GM19397 (cell line): ENCODE data around the gene DYNC2I2.
"Not testable (repeated sequence)": the region's sequence is repeated elsewhere in the genome, so short reads cannot be mapped to it uniquely, and the experiment has no call there.

Experiments used
- ATAC-seq: cut with Tn5 transposase; IDR thresholded peaks from one replicate; pipeline ENCODE4 v1.9.1; 2021; ENCODE audit warnings: mild to moderate bottlenecking, moderate library complexity; ENCODE audit not compliant: unreplicated experiment

DYNC2I2 gene

DNA sequence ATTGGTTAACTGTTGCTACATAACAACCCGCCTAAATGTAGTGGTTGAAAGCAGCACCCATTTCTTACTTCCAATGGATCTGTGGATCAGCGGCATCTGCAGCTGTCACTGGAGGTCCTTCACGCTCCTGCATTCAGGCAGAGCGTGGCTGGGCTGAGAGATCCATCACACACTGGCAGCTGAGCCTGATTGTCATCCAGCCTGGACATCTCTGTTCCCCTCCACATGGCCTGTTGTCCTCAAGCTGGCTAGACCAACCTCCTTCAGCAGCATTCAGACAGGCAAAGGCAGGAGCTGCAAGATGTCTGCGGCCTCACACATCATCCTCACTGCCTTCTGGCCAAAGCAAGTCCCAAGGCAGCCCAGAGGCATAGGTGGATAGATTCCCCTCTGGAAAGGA, 36.9 kb downstream of the DYNC2I2 start:
- no peak for ATAC-seq

DNA sequence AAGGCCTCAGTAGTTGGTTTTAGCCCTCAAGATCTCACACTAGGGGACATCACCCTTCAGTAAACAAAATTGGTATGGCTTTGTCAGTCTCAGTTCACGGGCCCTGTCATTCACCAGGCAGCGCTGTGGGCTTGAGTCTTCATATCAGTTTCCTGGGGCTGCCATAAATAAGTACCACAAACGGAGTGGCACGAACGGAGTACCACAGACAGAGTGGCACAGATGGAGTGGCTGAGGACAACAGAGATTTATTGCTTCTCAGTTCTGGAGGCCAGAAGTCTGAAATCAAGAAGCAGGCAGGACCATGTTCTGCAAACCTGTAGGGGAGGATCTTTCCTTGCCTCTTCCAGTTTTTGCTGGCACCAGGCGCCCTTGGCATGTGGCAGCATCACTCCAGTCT, 37.5 kb downstream of the DYNC2I2 start:
- ATAC-seq, result no peak

DNA sequence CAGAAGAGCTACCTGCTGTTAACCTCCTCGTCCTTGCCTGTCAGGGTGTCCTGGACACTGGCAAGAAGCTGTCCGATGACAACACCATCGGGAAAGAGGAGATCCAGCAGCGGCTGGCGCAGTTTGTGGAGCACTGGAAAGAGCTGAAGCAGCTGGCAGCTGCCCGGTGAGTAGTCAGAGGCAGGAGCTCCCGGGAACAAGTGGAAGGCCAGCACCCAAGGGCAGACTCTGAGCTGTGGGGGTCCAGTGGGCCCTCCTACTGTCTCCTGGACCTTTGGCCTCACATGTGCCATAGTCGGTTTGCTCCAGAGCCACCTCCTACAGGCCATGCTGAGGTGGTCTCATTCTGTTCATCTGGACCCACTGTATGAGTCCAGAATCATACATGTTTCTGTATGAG, 38.7 kb downstream of the DYNC2I2 start:
- ATAC-seq, result no peak

DNA sequence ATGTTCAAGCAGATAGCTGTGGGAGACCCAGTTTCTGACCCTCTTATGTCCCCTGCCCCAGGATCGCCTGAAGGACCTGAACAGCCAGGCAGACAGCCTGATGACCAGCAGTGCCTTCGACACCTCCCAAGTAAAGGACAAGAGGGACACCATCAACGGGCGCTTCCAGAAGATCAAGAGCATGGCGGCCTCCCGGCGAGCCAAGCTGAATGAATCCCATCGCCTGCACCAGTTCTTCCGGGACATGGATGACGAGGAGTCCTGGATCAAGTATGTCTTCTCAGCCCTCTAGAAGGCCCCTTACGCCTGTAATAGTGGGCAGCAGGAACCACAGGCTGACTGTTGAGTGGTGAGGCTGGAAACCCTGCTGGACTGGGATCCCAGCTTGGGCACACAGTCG, 41.1 kb downstream of the DYNC2I2 start:
- no peak for ATAC-seq

DNA sequence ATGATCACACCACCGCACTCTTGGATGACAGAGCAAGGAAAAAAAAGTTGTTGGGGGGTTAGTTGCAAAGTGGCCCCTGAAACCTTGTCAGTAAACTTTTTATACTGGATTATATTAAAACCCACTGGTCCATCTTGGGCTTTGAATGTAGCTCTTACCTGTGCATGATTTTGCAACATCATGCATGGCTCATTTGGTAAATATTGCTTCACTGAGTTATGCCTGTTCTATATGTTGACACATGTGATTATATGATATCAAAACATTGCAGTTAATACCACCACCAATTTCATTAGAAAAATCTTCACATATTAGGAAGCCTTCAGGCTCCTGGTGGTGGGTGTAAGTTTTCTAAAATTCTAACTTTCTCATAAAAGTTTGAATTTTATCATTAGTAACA, 41.9 kb downstream of the DYNC2I2 start:
- ATAC-seq, result no peak

DNA sequence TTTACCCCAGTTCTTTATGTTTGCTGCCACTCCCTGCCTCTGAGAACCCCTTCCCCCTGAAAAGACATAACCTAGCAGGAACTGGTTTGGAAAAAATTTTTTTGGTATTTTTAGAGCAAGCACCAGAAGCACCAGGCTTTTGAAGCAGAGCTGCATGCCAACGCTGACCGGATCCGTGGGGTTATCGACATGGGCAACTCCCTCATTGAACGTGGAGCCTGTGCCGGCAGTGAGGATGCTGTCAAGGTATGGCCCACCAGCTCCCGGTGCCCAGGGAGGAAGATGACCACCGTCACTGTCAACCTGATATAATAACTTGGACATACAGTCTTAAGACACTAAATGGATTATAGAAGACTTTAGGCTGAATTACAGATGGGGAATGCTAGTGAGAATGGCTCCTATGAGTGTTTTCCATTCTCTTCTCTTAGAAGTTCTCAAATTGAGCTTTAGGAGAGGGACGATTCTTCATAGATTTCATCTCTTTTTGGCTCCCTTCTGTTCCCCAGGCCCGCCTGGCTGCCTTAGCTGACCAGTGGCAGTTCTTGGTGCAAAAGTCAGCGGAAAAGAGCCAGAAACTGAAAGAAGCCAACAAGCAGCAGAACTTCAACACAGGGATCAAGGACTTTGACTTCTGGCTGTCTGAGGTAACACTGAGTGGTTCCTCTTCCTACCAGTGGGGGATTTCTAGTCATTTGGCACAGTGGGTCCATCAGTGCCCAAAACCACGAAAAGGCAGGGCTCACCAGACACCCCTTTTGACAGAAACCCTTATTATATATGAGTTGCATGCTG, 44.9 kb downstream of the DYNC2I2 start:
- no peak for ATAC-seq

DNA sequence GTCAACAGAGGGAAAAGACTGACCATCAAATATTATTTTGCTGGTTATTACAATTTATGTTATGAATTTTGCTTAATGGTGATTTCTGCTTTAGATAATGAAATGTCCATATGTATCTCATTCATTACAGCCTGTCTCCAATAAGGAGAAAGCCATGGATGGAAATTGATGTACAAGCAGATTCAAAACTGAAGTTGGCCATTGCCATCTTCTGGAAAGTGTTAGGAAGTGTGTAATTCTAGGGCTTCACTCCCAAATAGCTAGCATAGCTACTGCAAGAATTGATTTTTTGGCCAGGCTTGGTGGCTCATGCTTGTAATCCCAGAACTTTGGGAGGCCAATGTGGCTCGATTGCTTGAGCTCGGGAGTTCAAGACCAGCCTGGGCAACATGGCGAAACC, 45.8 kb downstream of the DYNC2I2 start:
- ATAC-seq, result no peak

DNA sequence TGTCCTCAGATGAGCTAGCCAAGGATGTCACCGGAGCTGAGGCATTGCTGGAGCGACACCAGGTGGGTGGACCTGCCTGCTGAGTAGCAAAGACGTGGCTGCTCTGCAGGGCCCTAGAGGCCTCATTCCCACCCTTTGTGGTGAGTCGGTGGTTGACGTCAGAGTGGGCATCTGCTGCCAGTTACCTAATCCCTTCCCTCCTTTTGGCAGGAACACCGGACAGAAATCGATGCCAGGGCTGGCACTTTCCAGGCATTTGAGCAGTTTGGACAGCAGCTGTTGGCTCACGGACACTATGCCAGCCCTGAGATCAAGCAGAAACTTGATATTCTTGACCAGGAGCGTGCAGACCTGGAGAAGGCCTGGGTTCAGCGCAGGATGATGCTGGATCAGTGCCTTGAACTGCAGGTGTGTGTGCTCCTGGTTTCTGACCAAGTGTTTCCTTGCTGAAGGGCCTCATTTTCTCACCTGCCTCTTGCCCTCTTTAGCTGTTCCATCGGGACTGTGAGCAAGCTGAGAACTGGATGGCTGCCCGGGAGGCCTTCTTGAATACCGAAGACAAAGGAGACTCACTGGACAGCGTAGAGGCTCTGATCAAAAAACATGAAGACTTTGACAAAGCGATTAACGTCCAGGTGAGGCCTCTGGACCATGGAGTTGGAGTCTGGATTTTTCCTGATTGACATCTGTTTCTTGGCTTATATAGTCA, 48.9 kb downstream of the DYNC2I2 start:
- ATAC-seq, result no peak

DNA sequence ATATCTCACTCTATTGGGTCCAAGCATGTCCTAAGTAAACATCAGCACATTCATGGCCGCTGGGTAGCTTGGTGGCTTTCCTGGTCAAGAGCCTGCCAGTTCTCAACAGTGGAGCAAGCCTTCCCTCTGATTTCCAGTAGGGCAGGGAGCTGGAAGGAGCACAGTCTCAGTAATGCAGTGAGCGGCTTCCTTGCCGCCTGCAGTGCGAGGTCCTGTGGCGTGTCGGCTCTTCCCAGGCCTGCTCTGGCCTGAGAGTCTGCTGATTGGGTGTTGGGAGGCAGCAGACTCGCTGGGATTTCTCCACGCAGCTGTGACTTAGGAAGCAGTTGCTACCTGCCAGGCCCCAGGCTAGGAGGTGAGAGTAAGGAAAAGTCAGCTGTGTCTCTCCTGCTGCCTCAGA, 53.0 kb downstream of the DYNC2I2 start:
- ATAC-seq, result no peak

DNA sequence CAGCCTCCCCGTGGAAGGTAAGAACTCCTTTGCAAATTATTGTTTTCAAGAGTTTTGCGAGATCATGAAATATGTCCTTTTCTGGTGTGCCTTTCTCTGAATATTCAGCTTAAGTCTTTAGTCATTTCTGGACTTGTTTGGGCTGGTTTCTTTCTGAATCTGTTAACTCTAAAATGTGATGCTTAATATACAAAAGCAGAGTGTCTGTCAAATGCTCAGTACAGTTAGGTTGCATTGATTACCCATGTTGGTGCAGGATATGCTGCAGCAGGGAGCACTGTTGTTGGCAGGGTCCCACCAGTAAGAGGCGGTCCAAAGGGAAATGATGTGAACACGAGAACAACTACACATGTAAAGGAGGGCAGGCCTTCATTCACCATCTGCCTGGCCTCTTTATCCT, 56.5 kb downstream of the DYNC2I2 start:
- no peak for ATAC-seq

DNA sequence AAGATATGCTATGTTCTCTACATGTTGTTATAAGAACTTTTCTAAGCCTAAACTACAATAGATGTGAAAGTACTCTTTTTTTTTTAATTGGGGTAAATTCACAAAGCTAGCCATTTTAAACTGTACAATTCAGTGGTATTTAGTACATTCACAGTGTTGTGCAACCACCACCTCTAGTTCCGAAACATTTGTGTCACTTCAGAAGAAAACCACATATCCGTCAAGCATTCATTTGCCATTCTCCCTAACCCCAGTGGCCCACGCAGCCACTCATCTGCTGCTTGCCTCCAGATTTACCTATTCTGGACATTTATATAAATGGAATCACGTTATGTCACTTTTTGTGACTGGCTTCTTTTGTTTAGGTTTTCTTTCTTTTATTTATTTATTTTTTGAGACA, 61.2 kb downstream of the DYNC2I2 start:
- no peak for ATAC-seq

DNA sequence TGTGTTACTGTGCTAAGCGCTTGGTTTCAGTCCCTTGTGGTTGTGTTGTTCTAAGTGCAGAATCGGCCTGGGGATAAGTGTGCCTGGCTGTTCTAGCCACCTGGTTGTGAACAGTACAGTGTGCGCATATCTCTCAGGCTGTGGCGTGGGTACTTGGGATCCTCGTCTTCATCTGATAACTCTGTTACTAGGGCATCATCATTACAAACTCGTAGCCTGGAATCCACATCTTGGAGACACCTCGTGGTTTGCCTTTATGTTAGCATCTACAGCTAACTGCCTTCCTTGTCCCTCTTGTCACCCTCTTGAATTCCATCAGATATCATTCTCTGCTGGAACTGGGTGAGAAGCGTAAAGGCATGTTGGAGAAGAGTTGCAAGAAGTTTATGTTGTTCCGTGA, 62.8 kb downstream of the DYNC2I2 start:
- ATAC-seq, result no peak

DNA sequence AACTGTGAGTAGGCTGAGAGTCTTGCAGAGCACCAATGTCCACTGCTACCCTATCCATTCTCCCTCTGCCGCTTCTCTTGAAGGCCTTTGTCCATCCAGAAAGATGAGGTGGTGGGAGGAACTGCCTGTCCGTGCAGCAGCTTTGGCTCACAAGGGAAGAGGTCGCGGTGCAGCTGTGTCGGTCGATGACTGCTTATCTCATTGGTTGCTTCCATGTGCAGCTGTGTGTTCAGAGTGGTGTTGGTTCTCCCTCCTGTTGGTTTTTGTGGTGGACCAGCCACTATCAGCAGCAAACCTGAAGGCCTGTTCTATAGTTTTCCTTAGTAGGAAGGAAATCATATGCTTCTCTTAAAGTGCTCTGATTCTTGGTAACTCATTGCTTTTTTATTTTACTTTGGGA, 63.6 kb downstream of the DYNC2I2 start:
- ATAC-seq, result no peak

DNA sequence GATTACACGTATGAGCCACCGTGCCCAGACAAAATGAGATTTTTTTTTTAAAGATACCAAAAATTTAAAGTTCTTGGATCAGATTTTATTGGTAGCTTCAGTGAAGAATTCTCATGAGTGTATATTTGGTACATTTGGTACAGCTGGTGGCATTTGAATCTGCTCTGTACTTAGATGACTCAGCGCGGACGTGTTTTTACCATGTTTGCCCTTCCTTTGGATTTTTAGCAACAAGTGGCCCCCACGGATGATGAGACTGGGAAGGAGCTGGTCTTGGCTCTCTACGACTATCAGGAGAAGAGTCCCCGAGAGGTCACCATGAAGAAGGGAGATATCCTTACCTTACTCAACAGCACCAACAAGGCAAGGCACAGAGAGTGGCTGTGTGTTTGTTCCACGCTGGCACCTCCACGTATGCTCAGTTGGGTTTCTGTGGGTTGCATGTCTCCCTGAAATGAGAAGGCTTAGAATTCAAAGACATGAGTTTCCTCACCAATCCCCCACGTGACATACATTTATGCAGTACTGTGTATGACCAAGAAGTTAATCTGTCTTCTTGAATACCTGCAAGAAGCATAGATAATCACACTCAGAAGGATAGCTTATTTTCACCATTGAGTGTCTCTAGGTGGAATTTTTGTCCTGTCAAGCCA, 67.9 kb downstream of the DYNC2I2 start:
- ATAC-seq, result no peak

DNA sequence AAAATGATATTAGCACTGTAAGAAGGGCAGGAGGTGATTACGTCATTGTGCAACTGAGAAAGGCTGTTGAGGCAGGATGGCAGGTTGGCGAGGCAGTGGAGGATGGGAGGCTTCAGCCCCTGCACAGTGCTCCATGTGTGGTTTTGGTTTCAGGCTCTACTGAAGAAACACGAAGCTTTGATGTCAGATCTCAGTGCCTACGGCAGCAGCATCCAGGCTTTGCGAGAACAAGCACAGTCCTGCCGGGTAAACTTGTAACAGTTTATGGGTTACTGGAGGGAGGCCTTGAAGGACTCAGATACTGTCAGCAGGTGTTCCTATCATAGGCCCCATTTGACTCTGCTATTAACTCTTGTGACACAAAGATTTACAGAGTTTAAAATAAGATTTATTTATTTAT, 69.2 kb downstream of the DYNC2I2 start:
- ATAC-seq, result no peak

DNA sequence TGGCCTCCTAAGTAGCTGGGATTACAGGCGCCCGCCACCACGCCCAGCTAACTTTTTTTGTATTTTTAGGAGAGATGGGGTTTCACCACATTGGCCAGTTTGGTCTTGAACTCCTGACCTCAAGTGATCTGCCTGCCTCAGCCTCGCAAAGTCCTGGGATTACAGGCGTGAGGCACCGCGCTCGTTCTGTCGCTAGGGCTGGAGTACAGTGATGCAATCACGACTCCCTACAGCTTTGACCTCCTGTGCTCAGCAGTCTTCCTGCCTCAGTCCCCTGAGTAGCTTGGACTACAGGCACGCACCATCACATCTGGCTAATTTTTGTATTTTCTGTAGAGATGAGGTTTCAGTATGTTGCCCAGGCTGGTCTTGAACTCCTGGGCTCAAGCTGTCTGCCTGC, 69.7 kb downstream of the DYNC2I2 start:
- not testable (repeated sequence) for ATAC-seq

DNA sequence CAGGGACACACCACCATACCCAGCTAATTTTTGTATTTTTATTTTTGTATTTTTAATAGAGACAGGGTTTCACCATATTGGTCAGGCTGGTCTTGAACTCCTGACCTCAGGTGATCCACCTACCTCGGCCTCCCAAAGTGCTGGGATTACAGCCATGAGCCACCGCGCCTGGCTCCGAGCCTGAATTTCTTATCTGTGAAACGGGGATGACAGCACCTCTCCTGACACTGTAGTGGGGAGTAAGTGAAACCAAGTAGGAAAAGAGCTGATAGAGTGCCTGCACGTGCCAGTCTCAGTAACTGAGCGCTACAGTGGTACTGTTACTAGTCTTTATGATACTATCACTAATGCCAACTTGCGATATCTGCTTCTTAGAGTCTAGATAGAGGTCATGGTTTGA, 71.5 kb downstream of the DYNC2I2 start:
- not testable (repeated sequence) for ATAC-seq
